Neuronal stem cell (in vitro differentiated cells): ENCODE data around the gene LILRA2.

ENCODE experiments used
- DNase-seq: peaks from one replicate; pipeline ENCODE4 v3.0.0-alpha.2; 2013; ENCODE audit warnings: low spot score
- H2AFZ ChIP-seq: one replicate; pipeline ENCODE4 v1.6.1; 2013; ENCODE audit warnings: mild to moderate bottlenecking, low read length, inconsistent platforms
- H2AK5ac ChIP-seq: 2 replicates; pipeline ENCODE4 v1.6.1; 2013; ENCODE audit warnings: low read depth, mild to moderate bottlenecking, inconsistent platforms, low read length, moderate library complexity, mixed read lengths
- H2BK120ac ChIP-seq: 2 replicates; pipeline ENCODE4 v1.6.1; 2013; ENCODE audit warnings: low read depth, mild to moderate bottlenecking, inconsistent platforms, low read length, moderate library complexity, mixed read lengths
- H2BK12ac ChIP-seq: one replicate; pipeline ENCODE4 v1.6.1; 2013; ENCODE audit warnings: low read length, inconsistent platforms
- H2BK15ac ChIP-seq: 2 replicates; pipeline ENCODE4 v1.6.1; 2013; ENCODE audit warnings: mild to moderate bottlenecking, low read length, inconsistent platforms, mixed read lengths
- H2BK5ac ChIP-seq: one replicate; pipeline ENCODE4 v1.6.1; 2013; ENCODE audit warnings: inconsistent platforms, mild to moderate bottlenecking, low read length, moderate library complexity
- H3K14ac ChIP-seq: one replicate; pipeline ENCODE4 v1.6.1; 2013; ENCODE audit warnings: low read length, inconsistent platforms
- H3K18ac ChIP-seq: 2 replicates; pipeline ENCODE4 v1.6.1; 2013; ENCODE audit warnings: low read length, inconsistent platforms
- H3K23ac ChIP-seq: 2 replicates; pipeline ENCODE4 v1.6.1; 2013; ENCODE audit warnings: low read depth, mild to moderate bottlenecking, mixed read lengths, low read length, inconsistent platforms; ENCODE audit not compliant: poor library complexity
- H3K27ac ChIP-seq: replicated peaks from 3 replicates; pipeline ENCODE4 v1.5.1; 2013; ENCODE audit warnings: low read length, inconsistent platforms
- H3K27me3 ChIP-seq, 3 experiments: 2 replicates each; pipeline ENCODE4 v1.6.1; 2013; ENCODE audit warnings: low read length in 3 of 3, mild to moderate bottlenecking in 2 of 3, inconsistent platforms in 1 of 3, low read depth in 1 of 3, mixed read lengths in 1 of 3, moderate library complexity in 1 of 3; ENCODE audit not compliant: control insufficient read depth in 3 of 3, insufficient read depth in 3 of 3
- H3K36me3 ChIP-seq, 2 donors: replicated peaks in 1 of 2; 2 replicates each; pipeline ENCODE4 v1.6.1; 2013; ENCODE audit warnings: low read length in 2 of 2; ENCODE audit not compliant: control insufficient read depth in 2 of 2, insufficient read depth in 2 of 2
- H3K4ac ChIP-seq: 2 replicates; pipeline ENCODE4 v1.6.1; 2013; ENCODE audit warnings: inconsistent platforms, mild to moderate bottlenecking, low read length, moderate library complexity
- H3K4me1 ChIP-seq, 2 donors: 1 replicate in 1 of 2; 2 replicates in 1 of 2; pipeline ENCODE4 v1.6.1; 2013; ENCODE audit warnings: low read length in 2 of 2, low read depth in 1 of 2; ENCODE audit not compliant: control insufficient read depth in 2 of 2, insufficient read depth in 1 of 2
- H3K4me2 ChIP-seq: one replicate; pipeline ENCODE4 v1.6.1; 2013; ENCODE audit warnings: mild to moderate bottlenecking, low read length, inconsistent platforms; ENCODE audit not compliant: insufficient read depth, poor library complexity, severe bottlenecking
- H3K4me3 ChIP-seq, 2 donors: 2 replicates each; pipeline ENCODE4 v1.5.1; 2013; ENCODE audit warnings: low read length in 2 of 2, mild to moderate bottlenecking in 2 of 2, inconsistent platforms in 1 of 2, moderate library complexity in 1 of 2
- H3K79me1 ChIP-seq: one replicate; pipeline ENCODE4 v1.6.1; 2013; ENCODE audit warnings: low read depth, mild to moderate bottlenecking, inconsistent platforms, low read length, moderate library complexity
- H3K9ac ChIP-seq: one replicate; pipeline ENCODE4 v1.6.1; 2013; ENCODE audit warnings: mild to moderate bottlenecking, low read depth, low read length, inconsistent platforms; ENCODE audit not compliant: poor library complexity
- H3K9me3 ChIP-seq, 2 donors: replicated peaks in 1 of 2; 2 replicates each; pipeline versions ENCODE3 to v1.6.1; 2013; ENCODE audit warnings: low read length in 2 of 2, mild to moderate bottlenecking in 2 of 2, inconsistent platforms in 1 of 2, low read depth in 1 of 2, mixed read lengths in 1 of 2, moderate library complexity in 1 of 2; ENCODE audit not compliant: control insufficient read depth in 2 of 2, insufficient read depth in 1 of 2
- H4K8ac ChIP-seq: one replicate; pipeline ENCODE4 v1.6.1; 2013; ENCODE audit warnings: low read depth, mild to moderate bottlenecking, inconsistent platforms, low read length, moderate library complexity
- H4K91ac ChIP-seq: one replicate; pipeline ENCODE4 v1.6.1; 2013; ENCODE audit warnings: low read length, low read depth, mild to moderate bottlenecking, inconsistent platforms; ENCODE audit not compliant: poor library complexity
- WGBS, 2 donors: extraction: QIAGEN DNeasy Blood & Tissue Kit; methylation state at CpG; one replicate each; pipeline ENCODE4 v1.1.7; 2013; ENCODE audit warnings: missing lambda C conversion rate in 2 of 2, mixed read lengths in 1 of 2; ENCODE audit not compliant: insufficient read length in 2 of 2, insufficient replicate concordance in 1 of 2; ENCODE audit errors: extremely low coverage in 2 of 2; 5-methylcytosine and 5-hydroxymethylcytosine counted together

The LILRA2 gene

DNA sequence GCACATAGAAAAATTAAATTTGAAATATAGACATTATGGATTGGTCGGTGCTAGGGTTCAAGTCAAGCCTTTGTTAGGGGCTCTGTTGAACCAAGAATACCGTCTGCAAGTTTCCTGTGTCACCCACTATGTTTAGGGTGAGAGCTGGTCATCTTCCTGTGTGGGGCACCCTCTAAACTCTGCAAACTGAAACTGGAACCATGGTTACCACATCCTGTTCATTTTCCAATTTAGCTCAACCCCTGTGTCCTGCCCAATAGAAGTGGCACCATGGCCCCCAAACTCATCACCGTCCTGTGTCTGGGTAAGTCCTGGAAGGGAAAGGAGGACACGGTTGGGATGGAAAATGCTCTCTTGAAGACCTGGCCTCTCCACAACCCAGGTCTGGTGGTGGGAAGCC is 41.1 kb upstream of the LILRA2 start:
- H4K8ac ChIP-seq = no peak overlapping the region
- no peak overlapping the region for H3K4me2 ChIP-seq

DNA sequence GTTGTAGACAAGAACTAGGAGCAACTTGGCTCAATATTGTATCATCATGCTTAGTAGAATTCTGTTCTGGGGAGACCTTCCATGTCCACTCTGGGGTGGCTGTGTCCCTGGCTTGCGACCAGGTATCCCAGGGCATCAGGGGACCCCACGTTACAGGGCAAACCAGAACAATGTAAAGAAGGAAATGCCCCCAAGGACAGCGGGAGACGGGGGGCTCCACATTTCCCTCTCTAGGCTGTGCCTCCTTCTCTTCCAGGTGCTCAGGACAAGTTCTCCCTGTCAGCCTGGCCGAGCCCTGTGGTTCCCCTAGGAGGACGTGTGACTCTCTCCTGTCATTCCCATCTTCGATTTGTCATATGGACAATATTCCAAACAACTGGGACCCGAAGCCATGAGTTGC is 40.1 kb upstream of the LILRA2 start:
- H3K27me3 ChIP-seq = peaks cover 0 to 51% (median 0%) of the 10 kb centered on the region in 3 experiments
- H3K4me3 ChIP-seq = no peak overlapping the region
- H3K4me2 ChIP-seq = no peak overlapping the region
- no peak overlapping the region for H3K23ac ChIP-seq
- no peak overlapping the region for H4K91ac ChIP-seq
- no peak overlapping the region for H3K18ac ChIP-seq
- no peak overlapping the region for H2BK12ac ChIP-seq
- DNase-seq = no peak
- H2AK5ac ChIP-seq = no peak overlapping the region
- no peaks in the 10 kb centered on the region for H3K36me3 ChIP-seq
- no peak overlapping the region for H2BK15ac ChIP-seq
- H2BK5ac ChIP-seq = no peak overlapping the region
- WGBS, 2 donors = no CpG with 5 or more reads among the region's 8 CpGs
- H2BK120ac ChIP-seq = no peak overlapping the region
- H3K4ac ChIP-seq = no peak overlapping the region
- no peak overlapping the region for H4K8ac ChIP-seq
- peaks cover 0 to 37% of the 10 kb centered on the region in 2 donors for H3K9me3 ChIP-seq
- no peak overlapping the region for H3K27ac ChIP-seq
- peak overlapping the region; percentile 13 for H3K9ac ChIP-seq
- no peaks in the 10 kb centered on the region for H3K79me1 ChIP-seq
- H2AFZ ChIP-seq = no peak overlapping the region
- no peak overlapping the region for H3K14ac ChIP-seq
- no peaks in the 10 kb centered on the region for H3K4me1 ChIP-seq

More for the DNA sequence above, 41.1 kb upstream of the LILRA2 start:
- Histone ChIP-seq H2BK5ac (no peak overlapping the region), H3K79me1 (no peaks in the 10 kb centered on the region), H3K27ac (no peak overlapping the region), H3K18ac (no peak overlapping the region), H2BK12ac (no peak overlapping the region), H3K9ac (no peak overlapping the region), H3K36me3 (no peaks in the 10 kb centered on the region), H2AFZ (no peak overlapping the region), H3K9me3 (peaks cover 0 to 39% of the 10 kb centered on the region in 2 donors), H3K4ac (no peak overlapping the region), H2BK120ac (no peak overlapping the region), H4K91ac (no peak overlapping the region), H2AK5ac (no peak overlapping the region), H3K27me3 (peaks cover 0 to 51% (median 0%) of the 10 kb centered on the region in 3 experiments), H3K14ac (no peak overlapping the region), H3K4me3 (no peak overlapping the region), H2BK15ac (no peak overlapping the region), H3K4me1 (no peaks in the 10 kb centered on the region), H3K23ac (no peak overlapping the region)
- WGBS, 2 donors = no CpG with 5 or more reads among the region's 4 CpGs
- DNase-seq = no peak

DNA sequence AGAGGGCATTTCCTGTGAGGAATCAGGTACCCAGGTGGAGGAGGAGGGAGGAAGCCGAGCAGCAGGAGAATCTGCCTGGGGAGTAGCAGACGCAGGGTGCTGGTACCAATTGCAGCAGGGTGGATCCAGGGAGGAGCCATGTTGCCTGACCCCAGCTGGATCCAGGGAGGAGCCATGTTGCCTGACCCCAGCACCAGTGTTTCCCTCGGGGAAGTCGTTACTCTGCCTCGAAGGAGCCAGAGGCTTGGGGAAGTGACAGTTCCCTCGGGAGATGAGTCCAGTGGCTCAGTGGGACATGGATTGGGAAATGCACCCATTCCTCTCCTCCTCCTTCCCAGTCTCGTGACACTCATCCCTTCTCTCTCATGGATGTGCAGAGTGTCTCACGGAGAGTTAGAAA is 39.4 kb upstream of the LILRA2 start:
- Histone ChIP-seq H4K91ac (no peak overlapping the region), H2BK15ac (no peak overlapping the region), H3K4me2 (no peak overlapping the region), H2AFZ (no peak overlapping the region), H3K36me3 (no peaks in the 10 kb centered on the region), H3K4ac (no peak overlapping the region), H3K23ac (no peak overlapping the region), H3K9ac (no peak overlapping the region), H3K27me3 (peaks cover 0 to 47% (median 0%) of the 10 kb centered on the region in 3 experiments), H3K18ac (no peak overlapping the region), H2BK120ac (no peak overlapping the region), H3K4me3 (no peak overlapping the region), H4K8ac (no peak overlapping the region), H3K27ac (no peak overlapping the region), H2AK5ac (no peak overlapping the region), H2BK12ac (no peak overlapping the region), H3K4me1 (no peaks in the 10 kb centered on the region), H3K79me1 (no peaks in the 10 kb centered on the region), H3K14ac (no peak overlapping the region), H2BK5ac (no peak overlapping the region), H3K9me3 (peaks cover 0 to 34% of the 10 kb centered on the region in 2 donors)
- no CpG with 5 or more reads among the region's 8 CpGs for WGBS, 2 donors
- no peak for DNase-seq

DNA sequence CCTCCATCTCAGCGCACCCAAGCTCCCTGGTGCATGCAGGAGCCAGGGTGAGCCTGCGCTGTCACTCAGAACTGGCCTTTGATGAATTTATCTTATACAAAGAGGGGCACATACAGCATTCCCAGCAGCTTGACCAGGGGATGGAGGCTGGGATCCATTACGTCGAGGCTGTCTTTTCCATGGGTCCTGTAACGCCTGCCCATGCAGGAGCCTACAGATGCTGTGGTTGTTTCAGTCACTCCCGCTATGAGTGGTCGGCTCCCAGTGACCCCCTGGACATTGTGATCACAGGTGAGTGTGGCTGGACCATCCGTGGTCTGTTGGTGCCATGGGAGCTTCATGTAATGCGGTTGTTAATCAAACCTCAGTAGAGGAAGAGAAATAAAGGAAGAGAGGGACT is 38.0 kb upstream of the LILRA2 start:
- no peak overlapping the region for H3K4me2 ChIP-seq
- no peak overlapping the region for H2AK5ac ChIP-seq

More for the DNA sequence above, 38.0 kb upstream of the LILRA2 start:
- no peaks in the 10 kb centered on the region for H3K4me1 ChIP-seq
- H3K9ac ChIP-seq = no peak overlapping the region
- peaks cover 0 to 46% (median 0%) of the 10 kb centered on the region in 3 experiments for H3K27me3 ChIP-seq
- H3K4ac ChIP-seq = no peak overlapping the region
- no peak overlapping the region for H2BK120ac ChIP-seq
- WGBS, 2 donors = no CpG with 5 or more reads among the region's 9 CpGs
- no peak overlapping the region for H3K18ac ChIP-seq
- H3K4me3 ChIP-seq = no peak overlapping the region
- no peaks in the 10 kb centered on the region for H3K36me3 ChIP-seq
- H2BK15ac ChIP-seq = no peak overlapping the region
- H2AFZ ChIP-seq = no peak overlapping the region
- no peak for DNase-seq
- H4K8ac ChIP-seq = no peak overlapping the region
- no peak overlapping the region for H2BK5ac ChIP-seq
- H3K14ac ChIP-seq = no peak overlapping the region
- no peak overlapping the region for H4K91ac ChIP-seq
- H3K9me3 ChIP-seq = peaks cover 0 to 37% of the 10 kb centered on the region in 2 donors
- H3K27ac ChIP-seq = no peak overlapping the region
- no peaks in the 10 kb centered on the region for H3K79me1 ChIP-seq
- H3K23ac ChIP-seq = no peak overlapping the region
- H2BK12ac ChIP-seq = no peak overlapping the region
